Fibroblast of peridontal ligament (primary cell): ENCODE measurements around the gene E2F7.

Experiments
- DNase-seq: peaks from one replicate; pipeline ENCODE4 v3.0.0-alpha.2; 2010; ENCODE audit errors: extremely low read depth

E2F7 gene

GRCh38 chr12:77062846-77063461, 2.4 kb downstream of the E2F7 start:
- DNase-seq, result peak; percentile 83

- peak; percentile 28 for DNase-seq
These were observed 3.0 kb downstream of the E2F7 start for GRCh38 chr12:77062396-77062795.

GRCh38 chr12:77060883-77061240, 4.5 kb downstream of the E2F7 start:
- DNase-seq, result no peak

- no peak for DNase-seq
These were observed 5.1 kb downstream of the E2F7 start for GRCh38 chr12:77060136-77060882.

GRCh38 chr12:77058740-77059139, 6.6 kb downstream of the E2F7 start:
- no peak for DNase-seq

GRCh38 chr12:77054851-77055250, 10.5 kb downstream of the E2F7 start:
- DNase-seq, result no peak

GRCh38 chr12:77053259-77053658, 12.1 kb downstream of the E2F7 start:
- DNase-seq, result no peak

GRCh38 chr12:77049767-77050353, 15.5 kb downstream of the E2F7 start:
- DNase-seq, result peak; percentile 75

- DNase-seq, result peak; percentile 54
These were observed 17.8 kb downstream of the E2F7 start for GRCh38 chr12:77047341-77048109.

- no peak for DNase-seq
These were observed 18.9 kb downstream of the E2F7 start for GRCh38 chr12:77046468-77046867.

GRCh38 chr12:77045183-77045582, 20.2 kb downstream of the E2F7 start:
- DNase-seq, result no peak

GRCh38 chr12:77044721-77045120, 20.6 kb downstream of the E2F7 start:
- no peak for DNase-seq

- DNase-seq, result no peak
These were observed 22.5 kb downstream of the E2F7 start for GRCh38 chr12:77042833-77043232.

- no peak for DNase-seq
These were observed 25.1 kb downstream of the E2F7 start for GRCh38 chr12:77040231-77040630.

GRCh38 chr12:77035226-77035625, 30.1 kb downstream of the E2F7 start:
- no peak for DNase-seq

- DNase-seq, result no peak
These were observed 31.5 kb downstream of the E2F7 start for GRCh38 chr12:77033658-77034536.

GRCh38 chr12:77032406-77032805, 33.0 kb downstream of the E2F7 start:
- peak; percentile 34 for DNase-seq

GRCh38 chr12:77031745-77032144, 33.6 kb downstream of the E2F7 start:
- peak; percentile 61 for DNase-seq

GRCh38 chr12:77025782-77026314, 39.5 kb downstream of the E2F7 start:
- no peak for DNase-seq

- DNase-seq, result no peak
These were observed 41.9 kb downstream of the E2F7 start for GRCh38 chr12:77023501-77023900.

- no peak for DNase-seq
These were observed 45.4 kb downstream of the E2F7 start for GRCh38 chr12:77019920-77020319.
